SH-SY5Y (cell line): ENCODE measurements around the gene LARP1.

Experiments used
- GATA2 ChIP-seq: IDR thresholded peaks from 2 replicates; pipeline ENCODE4 v1.6.1; 2011; ENCODE audit warnings: mild to moderate bottlenecking, low read depth, low read length
- GATA3 ChIP-seq: IDR thresholded peaks from 2 replicates; pipeline ENCODE4 v1.6.1; 2011; ENCODE audit warnings: low read depth, mild to moderate bottlenecking, low read length, moderate library complexity

DNA sequence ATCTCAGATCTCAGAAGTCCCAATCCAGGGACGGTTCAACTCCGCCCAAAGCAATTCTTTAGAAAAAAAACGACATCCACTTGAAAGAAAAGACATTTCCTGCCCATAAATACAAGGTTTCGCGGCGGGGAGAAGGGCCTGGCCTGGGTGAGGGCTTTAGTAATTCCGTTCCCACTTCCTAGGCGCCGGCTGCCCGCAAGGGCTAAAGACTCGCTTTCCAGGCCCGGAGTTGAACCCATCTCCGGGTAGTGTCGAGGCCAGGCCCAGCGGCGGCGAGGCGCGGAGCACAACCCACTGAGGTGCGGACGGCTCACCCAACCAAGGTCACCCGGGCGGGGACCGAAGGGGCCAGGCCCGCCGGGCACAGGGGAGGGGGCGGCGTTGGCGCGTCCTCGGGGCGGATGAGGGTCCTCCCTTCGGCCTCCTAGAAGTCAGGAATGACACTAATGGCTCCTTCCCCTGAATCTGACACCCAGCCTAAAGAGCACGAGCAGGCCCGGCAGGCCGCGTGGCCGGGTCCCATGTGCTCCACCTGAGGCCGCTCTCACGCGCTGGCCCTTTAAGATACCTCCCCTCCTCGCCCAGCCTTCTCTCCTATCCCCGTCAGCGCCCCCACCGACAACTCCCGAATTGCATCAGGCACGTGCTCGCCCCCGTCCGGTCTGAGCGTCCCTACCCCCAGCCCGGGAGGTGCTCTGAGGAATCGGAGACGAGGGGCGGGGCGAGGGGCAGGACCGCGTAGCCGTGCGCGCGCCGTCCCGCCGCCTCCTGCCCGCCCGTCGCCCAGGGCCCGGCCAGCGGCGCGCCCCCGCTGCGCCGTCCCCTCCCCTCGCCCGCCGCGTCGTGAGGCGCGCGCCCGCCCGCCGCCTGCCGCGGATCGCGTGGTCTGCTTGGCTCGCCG is 467 bp upstream of the LARP1 start:
- TF ChIP-seq GATA2 (no peak), GATA3 (no peak)
